SK-N-SH (cell line): Measurements from ENCODE around the gene HUNK.

Experiments used
- CHD2 ChIP-seq: fragments of 150-350 bp; IDR thresholded peaks from 2 replicates; pipeline ENCODE4 v1.6.1; 2018; ENCODE audit warnings: low read length; ENCODE audit not compliant: partially characterized antibody
- EP300 ChIP-seq, 2 experiments: IDR thresholded peaks; 2 replicates each; pipeline versions ENCODE4 v1.4.0 to v1.6.1; 2012; ENCODE audit warnings: borderline replicate concordance in 1 of 2, low read depth in 1 of 2, low read length in 1 of 2
- EZH2phosphoT487 ChIP-seq: fragments of 200-600 bp; sonication (generic); IDR thresholded peaks from 2 replicates; pipeline ENCODE4 v1.6.1; 2017; ENCODE audit warnings: low read depth, mixed run types, mild to moderate bottlenecking, antibody characterized with exemption, moderate library complexity, borderline replicate concordance
- FOXJ3 ChIP-seq: sonication (generic); formaldehyde crosslinking; IDR thresholded peaks from 2 replicates; pipeline ENCODE4 v1.5.1; 2020; ENCODE audit warnings: mild to moderate bottlenecking, missing genetic modification reagents
- FOXM1 ChIP-seq: IDR thresholded peaks from 2 replicates; pipeline ENCODE4 v1.4.0; 2012; ENCODE audit warnings: low read depth, mild to moderate bottlenecking
- POLR2AphosphoS5 ChIP-seq: IDR thresholded peaks from 2 replicates; pipeline ENCODE4 v1.6.1; 2012; ENCODE audit warnings: low read depth, low read length
- TF ChIP-seq, protein P1 (sequence below): fragments of 200-600 bp; sonication (generic); IDR thresholded peaks from 2 replicates; pipeline ENCODE4 v1.6.1; 2017; ENCODE audit warnings: antibody characterized with exemption, mild to moderate bottlenecking, moderate library complexity
- TF ChIP-seq, protein P2 (sequence below): IDR thresholded peaks from 2 replicates; pipeline ENCODE4 v1.4.0; 2012; ENCODE audit warnings: low read depth, borderline replicate concordance
- TF ChIP-seq, protein P3 (sequence below): IDR thresholded peaks from 2 replicates; pipeline ENCODE4 v1.6.1; 2012; ENCODE audit warnings: mild to moderate bottlenecking, low read depth, low read length, moderate library complexity
- TF ChIP-seq, protein P4 (sequence below): IDR thresholded peaks from 2 replicates; pipeline ENCODE4 v1.4.0; 2012; ENCODE audit warnings: low read depth

DNA sequence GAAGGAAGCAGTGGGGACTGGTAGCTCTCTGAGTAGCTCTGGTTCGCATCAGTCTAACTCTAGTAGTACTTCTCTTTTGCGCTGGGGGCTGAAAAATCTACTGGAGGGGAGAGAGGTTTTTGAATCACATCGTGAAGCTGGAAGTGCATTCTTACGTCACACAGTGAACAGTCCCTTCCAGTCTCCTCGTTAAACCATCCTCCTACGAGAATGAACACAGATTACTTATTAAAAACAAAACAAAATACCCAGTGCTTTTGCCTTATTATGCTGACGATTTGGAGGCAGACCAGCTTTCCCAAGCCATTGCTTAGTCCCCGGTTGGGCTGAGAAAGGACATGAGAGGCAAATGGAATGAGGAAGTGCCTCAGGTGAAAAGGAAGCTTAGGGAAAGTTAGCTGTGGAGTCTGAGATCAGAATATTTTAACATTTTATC, 16.1 kb downstream of the HUNK start:
- TF ChIP-seq, protein P1, sequence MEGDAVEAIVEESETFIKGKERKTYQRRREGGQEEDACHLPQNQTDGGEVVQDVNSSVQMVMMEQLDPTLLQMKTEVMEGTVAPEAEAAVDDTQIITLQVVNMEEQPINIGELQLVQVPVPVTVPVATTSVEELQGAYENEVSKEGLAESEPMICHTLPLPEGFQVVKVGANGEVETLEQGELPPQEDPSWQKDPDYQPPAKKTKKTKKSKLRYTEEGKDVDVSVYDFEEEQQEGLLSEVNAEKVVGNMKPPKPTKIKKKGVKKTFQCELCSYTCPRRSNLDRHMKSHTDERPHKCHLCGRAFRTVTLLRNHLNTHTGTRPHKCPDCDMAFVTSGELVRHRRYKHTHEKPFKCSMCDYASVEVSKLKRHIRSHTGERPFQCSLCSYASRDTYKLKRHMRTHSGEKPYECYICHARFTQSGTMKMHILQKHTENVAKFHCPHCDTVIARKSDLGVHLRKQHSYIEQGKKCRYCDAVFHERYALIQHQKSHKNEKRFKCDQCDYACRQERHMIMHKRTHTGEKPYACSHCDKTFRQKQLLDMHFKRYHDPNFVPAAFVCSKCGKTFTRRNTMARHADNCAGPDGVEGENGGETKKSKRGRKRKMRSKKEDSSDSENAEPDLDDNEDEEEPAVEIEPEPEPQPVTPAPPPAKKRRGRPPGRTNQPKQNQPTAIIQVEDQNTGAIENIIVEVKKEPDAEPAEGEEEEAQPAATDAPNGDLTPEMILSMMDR, result no peak
- TF ChIP-seq EZH2phosphoT487, result no peak
- TF ChIP-seq FOXJ3 (CRISPR knock-in tag), result no peak
- no peak for TF ChIP-seq FOXM1
- TF ChIP-seq, protein P2, sequence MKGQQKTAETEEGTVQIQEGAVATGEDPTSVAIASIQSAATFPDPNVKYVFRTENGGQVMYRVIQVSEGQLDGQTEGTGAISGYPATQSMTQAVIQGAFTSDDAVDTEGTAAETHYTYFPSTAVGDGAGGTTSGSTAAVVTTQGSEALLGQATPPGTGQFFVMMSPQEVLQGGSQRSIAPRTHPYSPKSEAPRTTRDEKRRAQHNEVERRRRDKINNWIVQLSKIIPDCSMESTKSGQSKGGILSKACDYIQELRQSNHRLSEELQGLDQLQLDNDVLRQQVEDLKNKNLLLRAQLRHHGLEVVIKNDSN, result no peak
- TF ChIP-seq EP300 (IDR thresholded peaks at IDR 0.05; ENCODE audit: borderline replicate concordance in 1 of 2, low read depth in 1 of 2, low read length in 1 of 2), result no peak
- no peak for TF ChIP-seq POLR2AphosphoS5
- TF ChIP-seq, protein P3, sequence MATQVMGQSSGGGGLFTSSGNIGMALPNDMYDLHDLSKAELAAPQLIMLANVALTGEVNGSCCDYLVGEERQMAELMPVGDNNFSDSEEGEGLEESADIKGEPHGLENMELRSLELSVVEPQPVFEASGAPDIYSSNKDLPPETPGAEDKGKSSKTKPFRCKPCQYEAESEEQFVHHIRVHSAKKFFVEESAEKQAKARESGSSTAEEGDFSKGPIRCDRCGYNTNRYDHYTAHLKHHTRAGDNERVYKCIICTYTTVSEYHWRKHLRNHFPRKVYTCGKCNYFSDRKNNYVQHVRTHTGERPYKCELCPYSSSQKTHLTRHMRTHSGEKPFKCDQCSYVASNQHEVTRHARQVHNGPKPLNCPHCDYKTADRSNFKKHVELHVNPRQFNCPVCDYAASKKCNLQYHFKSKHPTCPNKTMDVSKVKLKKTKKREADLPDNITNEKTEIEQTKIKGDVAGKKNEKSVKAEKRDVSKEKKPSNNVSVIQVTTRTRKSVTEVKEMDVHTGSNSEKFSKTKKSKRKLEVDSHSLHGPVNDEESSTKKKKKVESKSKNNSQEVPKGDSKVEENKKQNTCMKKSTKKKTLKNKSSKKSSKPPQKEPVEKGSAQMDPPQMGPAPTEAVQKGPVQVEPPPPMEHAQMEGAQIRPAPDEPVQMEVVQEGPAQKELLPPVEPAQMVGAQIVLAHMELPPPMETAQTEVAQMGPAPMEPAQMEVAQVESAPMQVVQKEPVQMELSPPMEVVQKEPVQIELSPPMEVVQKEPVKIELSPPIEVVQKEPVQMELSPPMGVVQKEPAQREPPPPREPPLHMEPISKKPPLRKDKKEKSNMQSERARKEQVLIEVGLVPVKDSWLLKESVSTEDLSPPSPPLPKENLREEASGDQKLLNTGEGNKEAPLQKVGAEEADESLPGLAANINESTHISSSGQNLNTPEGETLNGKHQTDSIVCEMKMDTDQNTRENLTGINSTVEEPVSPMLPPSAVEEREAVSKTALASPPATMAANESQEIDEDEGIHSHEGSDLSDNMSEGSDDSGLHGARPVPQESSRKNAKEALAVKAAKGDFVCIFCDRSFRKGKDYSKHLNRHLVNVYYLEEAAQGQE, result no peak
- TF ChIP-seq, protein P4, sequence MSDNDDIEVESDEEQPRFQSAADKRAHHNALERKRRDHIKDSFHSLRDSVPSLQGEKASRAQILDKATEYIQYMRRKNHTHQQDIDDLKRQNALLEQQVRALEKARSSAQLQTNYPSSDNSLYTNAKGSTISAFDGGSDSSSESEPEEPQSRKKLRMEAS, result no peak
- no peak for TF ChIP-seq CHD2
